GM21447 (cell line): ENCODE results near the gene C19orf18.

Source experiments
- ATAC-seq: cut with Tn5 transposase; IDR thresholded peaks from one replicate; pipeline ENCODE4 v1.9.1; 2021; ENCODE audit not compliant: unreplicated experiment

Gene C19orf18

DNA sequence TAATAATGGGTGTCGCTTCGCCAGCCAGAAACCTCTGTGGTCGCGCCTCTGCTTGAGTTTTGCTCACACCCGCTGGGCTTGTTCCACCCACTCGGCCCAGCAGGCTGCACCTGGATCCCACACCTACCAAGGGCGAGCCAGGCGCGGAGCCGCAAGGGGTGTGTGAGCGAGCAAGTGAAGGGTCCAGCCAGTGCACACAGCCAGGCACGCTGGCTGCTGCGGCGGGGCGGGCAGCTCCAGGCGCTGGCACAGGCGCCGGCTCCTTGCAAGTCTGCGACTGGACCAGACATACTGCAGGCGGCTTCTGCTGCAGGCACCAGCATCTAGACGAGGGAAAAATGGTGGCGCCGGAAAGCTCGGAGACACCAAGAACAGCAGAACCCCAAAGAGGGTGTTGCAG lies 25.0 kb downstream of the C19orf18 start:
- no peak for ATAC-seq

DNA sequence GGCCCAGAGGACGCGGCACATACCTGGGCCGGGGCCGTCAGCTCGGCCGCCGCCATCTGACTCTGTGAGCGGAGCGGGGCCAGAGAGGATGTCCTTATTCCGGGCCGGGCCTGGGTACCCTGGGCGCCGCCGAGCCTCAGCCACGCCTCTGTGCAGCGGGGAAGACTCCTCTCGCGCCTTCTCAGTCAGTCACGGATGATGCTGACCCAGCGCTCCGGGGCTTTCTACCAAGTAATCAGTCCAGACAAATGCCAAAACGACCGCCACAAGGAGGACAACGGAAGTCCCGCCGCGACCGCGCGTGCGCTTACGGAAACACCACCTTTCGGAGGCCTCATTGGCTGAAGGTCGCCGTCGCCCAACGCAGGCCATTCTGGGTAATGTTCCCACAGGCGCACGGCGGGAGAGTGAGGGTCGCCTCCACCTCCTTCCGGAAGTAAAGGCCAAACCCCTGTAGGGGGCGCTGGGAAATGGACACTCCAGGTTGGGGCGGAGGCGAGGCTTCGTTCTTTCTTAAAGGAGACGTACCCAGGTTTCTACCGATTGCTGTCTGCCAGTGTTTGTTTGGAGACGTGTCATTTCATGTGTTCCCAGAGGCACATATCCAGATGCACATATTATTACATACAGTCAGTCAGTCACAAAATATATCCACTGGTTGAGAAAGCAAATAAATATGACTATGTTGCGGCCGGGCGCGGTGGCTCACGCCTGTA lies 26.8 kb downstream of the C19orf18 start, which contains the start of gene ZNF256:
ZNF256 (minus strand) TSS at position 288 of the 716 bp plus-strand sequence; CDS start at position 56, 232 bp downstream.
- peak; percentile 90 for ATAC-seq

DNA sequence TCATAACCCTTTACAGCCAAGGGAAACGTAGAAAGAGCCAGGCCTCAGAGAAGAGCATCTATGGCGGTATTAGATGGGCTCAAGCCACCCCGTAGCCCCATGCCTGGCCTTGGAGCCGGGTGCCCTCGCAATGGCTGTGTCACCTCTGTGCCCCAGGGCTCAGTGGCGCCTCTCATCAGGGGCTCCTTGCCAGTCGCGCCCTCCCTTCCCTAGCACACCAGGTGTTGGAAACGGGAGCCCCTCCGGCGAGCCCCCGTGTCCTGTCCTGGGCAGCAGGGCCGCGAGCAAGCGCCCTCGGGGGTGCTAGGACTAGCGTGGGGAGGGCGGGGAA lies 27.3 kb downstream of the C19orf18 start:
- no peak for ATAC-seq

DNA sequence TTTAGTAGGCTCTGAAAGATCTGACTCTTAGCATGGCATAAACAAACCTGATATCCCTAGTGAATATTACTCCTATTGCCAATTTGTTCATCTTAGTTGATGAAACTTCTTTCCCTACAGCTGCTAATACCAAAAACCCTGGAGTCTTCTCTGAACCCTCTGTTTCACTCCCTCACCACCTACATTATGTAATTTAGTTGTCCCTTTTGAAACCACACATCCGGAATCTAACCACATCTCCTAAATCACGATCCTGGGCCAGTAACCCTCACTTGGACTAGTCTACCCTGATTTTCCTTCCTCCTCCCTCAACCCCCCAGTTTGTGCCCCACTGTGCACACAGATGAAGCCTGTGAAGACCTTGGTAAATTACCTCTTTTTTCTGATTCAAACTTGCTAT lies 28.0 kb downstream of the C19orf18 start:
- ATAC-seq: no peak

DNA sequence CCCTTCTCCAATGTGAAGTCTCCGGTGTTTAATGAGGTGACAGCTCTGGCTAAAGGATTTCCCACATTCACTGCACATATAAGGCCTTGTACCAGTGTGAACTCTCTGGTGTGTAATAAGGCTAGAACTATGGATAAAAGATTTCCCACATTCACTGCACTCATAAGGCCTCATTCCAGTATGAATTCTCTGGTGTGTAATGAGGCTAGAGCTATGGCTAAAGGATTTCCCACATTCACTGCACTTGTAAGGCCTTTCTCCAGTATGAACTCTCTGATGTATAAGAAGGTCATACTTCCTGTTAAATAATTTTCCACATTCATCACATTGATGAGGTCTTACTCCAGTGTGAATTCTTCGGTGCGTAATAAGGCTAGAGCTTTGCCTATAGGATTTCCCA lies 32.7 kb downstream of the C19orf18 start:
- ATAC-seq: no peak

DNA sequence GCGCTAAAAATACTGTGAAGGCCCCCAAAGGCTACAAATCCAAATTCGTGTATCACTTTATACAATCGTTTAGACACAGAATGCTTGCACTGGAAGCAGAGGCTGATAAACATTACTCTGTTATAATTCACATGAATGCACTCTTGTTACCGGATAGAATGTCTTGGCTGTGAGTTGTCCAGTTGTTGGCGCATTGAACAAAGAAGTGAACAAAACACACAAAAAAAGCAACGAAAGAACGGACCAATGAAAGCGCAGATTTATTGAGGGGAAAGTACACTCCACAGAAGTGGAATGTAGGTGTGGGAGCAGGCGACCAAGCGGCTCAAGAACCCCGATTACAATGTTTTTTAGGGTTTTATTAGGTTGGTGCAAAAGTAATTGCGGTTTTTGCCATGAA lies 38.6 kb downstream of the C19orf18 start:
- no peak for ATAC-seq

DNA sequence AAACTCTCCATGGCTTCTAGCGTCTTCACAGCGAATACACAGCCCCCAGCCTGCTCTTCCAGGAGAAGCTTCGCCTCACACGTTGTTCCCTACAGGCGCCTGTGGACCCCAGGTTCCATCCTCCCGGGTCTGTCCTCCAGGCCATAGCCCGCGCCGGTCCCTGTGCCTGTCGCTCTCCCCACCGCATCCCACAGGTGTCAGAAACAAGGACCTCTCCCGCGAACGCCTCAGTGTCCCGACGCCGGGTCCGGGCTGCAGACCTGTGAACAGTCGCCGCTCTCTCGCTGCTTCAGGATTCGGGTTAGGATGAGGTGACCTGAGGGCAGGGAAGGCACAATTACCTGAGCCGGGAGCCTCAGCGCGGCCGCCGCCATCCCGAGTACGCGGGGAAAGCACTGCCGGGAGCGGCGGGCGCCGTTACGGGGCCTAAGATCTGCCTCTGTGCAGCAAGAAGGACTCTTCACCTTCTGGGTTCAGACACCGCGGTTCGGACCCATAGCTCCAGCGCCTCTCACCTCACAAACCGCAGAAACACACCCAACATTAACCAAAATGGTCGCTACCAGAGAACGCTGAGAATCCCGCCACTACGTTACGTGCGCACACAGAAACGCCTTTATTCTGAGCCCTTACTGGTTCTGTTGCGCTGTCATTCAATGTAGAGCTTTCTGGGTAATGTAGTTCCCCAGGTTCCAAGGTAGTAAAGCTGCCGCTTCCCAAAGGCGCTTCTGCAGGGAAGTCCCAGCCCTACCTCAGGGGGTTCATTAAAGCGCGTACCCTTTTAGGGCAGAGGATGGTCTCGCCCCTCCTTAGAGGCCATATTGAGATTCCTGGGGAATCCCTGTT lies 39.3 kb downstream of the C19orf18 start, which contains the start of gene ZNF418:
ZNF418 (minus strand) TSS at position 583 of the 846 bp plus-strand sequence. CDS start 1,580 bp downstream, outside the sequence.
- no peak for ATAC-seq

DNA sequence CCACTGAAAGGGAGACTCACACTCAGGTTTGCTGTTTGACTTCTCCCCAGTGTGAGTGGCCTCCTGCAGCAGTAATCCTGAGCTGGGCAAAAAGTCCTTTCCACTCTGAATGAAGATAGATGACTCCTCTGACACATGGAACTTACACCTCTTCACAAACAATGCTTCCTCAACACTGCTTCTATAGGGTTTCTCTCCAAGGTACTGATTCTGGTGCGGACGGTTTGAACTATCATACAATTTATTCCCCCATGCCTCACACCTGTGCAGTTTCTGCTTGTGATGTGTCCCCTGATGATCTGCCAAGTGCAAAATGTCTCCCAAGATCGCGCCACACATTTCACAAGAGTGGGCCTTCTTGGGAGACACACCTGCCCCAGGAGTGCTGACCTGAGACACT lies 46.7 kb downstream of the C19orf18 start:
- ATAC-seq: no peak

DNA sequence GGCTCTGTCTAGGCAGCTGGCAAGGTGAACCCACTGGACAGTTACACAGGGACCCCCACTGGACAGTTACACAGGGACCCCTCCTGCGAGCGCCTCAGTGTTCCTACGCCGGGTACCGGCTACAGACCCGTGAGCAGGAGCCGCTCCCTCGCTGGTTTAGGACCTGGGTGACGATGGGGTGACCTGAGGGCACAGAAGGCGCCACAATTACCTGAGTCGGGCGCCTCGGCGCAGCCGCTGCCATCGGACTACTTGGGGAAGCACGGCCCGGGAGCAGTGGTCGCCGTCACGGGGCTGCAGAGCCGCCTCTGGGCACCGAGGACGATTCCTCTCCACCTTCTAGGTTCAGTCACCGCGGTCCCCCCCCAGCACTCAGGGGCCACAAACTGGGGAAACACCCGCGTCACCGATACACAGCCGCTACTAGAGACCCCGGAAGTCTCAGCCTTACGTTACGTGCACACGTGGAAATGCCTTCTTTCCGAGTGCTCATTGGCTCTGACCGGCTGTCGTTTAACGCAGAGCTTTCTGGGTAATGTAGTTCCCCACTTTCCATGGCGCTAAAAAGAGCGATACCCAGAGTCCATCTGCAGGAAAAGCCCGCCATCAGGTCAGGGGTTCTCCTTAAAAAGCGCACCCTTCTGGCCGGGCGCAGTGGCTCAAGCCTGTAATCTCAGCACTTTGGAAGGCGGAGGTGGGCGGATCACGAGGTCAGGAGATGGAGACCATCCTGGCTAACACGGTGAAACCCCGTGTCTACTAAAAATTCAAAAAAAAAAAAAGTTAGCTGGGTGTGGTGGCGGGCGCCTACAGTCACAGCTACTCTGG lies 58.0 kb downstream of the C19orf18 start, which contains the start of gene ZNF417:
ZNF417 (minus strand) TSS at position 425 of the 828 bp plus-strand sequence; CDS start at position 244, 181 bp downstream.
- peak; percentile 94 for ATAC-seq

DNA sequence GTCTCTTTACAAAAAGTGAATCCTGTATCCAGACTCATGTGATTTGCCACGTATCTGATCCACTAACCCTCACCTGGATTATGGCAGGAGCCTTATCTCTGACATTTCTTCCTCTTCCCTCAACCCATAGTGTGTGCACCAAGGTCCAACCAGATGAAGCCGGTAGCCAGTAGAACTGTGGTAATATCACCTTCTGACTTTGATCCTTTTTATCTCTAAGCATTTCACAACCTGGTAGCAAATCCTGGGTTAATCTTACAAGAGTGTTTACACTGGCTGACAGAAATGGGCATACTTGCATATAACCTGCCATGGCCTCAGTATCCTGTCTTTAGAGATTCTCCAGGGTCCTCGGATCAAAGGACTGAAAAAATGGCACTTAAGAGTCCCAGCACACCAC lies 59.8 kb downstream of the C19orf18 start:
- no peak for ATAC-seq
